ENCODE data around the gene AGAP1. TPM values are rescaled to one million over a fixed set of nuclear protein-coding genes. Genes with fewer than 3 reads are reported as not detected.

The AGAP1 gene
- total and polyA plus RNA-seq, 4 donors = 2.0 to 8.5 (median 5.4) TPM

DNA sequence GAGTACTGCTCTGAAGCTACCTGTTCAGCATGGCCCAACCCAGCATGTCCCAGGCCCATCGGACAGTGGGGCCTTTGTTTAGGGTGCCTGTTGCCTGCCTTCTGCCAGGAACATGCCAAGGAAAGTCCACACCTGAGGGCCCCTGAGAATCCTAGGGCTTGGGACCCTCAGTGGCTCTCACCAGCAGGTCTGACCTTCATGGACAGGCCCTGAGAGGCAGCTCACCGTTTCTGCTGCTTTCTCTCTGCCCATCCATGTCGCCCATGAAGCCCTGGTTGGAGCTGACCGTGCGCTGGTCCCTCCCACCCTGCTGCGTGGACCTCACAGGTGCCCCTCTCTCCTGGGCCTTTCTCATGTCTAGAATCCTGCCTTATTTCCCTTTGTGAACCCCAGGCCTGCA lies 550.3 kb downstream of the AGAP1 start:
- Histone ChIP-seq H3K4me3 (ENCODE audit: low read depth in 1 of 3, low read length in 3 of 3) (no peak overlapping the region), H3K36me3 (ENCODE audit: control insufficient read depth in 4 of 4, insufficient read depth in 3 of 4, low read depth in 1 of 4, low read length in 3 of 4) (peaks cover 0 to 8% (median 4%) of the 10 kb centered on the region in 4 donors), H3K9ac (ENCODE audit: low read depth in 1 of 2, low read length in 2 of 2) (no peak overlapping the region), H3K27ac (ENCODE audit: low read depth in 1 of 2, low read length in 2 of 2) (no peak overlapping the region), H3K9me3 (ENCODE audit: control insufficient read depth in 4 of 4, low read length in 3 of 4) (no peaks in the 10 kb centered on the region), H3K4me1 (ENCODE audit: control insufficient read depth in 4 of 4, insufficient read depth in 4 of 4, low read length in 3 of 4) (peaks cover 0 to 3% (median 1%) of the 10 kb centered on the region in 4 donors), H3K27me3 (ENCODE audit: control insufficient read depth in 4 of 4, insufficient read depth in 4 of 4, low read length in 3 of 4) (no peaks in the 10 kb centered on the region)
- 92% methylated on average over 6 of the region's 6 CpGs for WGBS
- TF ChIP-seq, protein P1, sequence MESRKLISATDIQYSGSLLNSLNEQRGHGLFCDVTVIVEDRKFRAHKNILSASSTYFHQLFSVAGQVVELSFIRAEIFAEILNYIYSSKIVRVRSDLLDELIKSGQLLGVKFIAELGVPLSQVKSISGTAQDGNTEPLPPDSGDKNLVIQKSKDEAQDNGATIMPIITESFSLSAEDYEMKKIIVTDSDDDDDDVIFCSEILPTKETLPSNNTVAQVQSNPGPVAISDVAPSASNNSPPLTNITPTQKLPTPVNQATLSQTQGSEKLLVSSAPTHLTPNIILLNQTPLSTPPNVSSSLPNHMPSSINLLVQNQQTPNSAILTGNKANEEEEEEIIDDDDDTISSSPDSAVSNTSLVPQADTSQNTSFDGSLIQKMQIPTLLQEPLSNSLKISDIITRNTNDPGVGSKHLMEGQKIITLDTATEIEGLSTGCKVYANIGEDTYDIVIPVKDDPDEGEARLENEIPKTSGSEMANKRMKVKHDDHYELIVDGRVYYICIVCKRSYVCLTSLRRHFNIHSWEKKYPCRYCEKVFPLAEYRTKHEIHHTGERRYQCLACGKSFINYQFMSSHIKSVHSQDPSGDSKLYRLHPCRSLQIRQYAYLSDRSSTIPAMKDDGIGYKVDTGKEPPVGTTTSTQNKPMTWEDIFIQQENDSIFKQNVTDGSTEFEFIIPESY (IDR thresholded peaks at IDR 0.05) = no peak
- TF ChIP-seq NR2F2 (IDR thresholded peaks at IDR 0.05) (no peak), GABPA (IDR thresholded peaks at IDR 0.05 in 1 of 2, conservative IDR thresholded peaks at IDR 0.05 in 1 of 2) (no peak), FOXA1 (IDR thresholded peaks at IDR 0.05) (no peak), HNF4A (conservative IDR thresholded peaks at IDR 0.05) (no peak), YY1 (IDR thresholded peaks at IDR 0.05) (no peak), SP1 (IDR thresholded peaks at IDR 0.05) (no peak), RAD21 (IDR thresholded peaks at IDR 0.05) (no peak), HNF4G (IDR thresholded peaks at IDR 0.05) (no peak)
- TF ChIP-seq, protein P2, sequence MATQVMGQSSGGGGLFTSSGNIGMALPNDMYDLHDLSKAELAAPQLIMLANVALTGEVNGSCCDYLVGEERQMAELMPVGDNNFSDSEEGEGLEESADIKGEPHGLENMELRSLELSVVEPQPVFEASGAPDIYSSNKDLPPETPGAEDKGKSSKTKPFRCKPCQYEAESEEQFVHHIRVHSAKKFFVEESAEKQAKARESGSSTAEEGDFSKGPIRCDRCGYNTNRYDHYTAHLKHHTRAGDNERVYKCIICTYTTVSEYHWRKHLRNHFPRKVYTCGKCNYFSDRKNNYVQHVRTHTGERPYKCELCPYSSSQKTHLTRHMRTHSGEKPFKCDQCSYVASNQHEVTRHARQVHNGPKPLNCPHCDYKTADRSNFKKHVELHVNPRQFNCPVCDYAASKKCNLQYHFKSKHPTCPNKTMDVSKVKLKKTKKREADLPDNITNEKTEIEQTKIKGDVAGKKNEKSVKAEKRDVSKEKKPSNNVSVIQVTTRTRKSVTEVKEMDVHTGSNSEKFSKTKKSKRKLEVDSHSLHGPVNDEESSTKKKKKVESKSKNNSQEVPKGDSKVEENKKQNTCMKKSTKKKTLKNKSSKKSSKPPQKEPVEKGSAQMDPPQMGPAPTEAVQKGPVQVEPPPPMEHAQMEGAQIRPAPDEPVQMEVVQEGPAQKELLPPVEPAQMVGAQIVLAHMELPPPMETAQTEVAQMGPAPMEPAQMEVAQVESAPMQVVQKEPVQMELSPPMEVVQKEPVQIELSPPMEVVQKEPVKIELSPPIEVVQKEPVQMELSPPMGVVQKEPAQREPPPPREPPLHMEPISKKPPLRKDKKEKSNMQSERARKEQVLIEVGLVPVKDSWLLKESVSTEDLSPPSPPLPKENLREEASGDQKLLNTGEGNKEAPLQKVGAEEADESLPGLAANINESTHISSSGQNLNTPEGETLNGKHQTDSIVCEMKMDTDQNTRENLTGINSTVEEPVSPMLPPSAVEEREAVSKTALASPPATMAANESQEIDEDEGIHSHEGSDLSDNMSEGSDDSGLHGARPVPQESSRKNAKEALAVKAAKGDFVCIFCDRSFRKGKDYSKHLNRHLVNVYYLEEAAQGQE (IDR thresholded peaks at IDR 0.05) = no peak
- TF ChIP-seq, protein P3, sequence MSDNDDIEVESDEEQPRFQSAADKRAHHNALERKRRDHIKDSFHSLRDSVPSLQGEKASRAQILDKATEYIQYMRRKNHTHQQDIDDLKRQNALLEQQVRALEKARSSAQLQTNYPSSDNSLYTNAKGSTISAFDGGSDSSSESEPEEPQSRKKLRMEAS (IDR thresholded peaks at IDR 0.05) = no peak
- TF ChIP-seq, protein P4, sequence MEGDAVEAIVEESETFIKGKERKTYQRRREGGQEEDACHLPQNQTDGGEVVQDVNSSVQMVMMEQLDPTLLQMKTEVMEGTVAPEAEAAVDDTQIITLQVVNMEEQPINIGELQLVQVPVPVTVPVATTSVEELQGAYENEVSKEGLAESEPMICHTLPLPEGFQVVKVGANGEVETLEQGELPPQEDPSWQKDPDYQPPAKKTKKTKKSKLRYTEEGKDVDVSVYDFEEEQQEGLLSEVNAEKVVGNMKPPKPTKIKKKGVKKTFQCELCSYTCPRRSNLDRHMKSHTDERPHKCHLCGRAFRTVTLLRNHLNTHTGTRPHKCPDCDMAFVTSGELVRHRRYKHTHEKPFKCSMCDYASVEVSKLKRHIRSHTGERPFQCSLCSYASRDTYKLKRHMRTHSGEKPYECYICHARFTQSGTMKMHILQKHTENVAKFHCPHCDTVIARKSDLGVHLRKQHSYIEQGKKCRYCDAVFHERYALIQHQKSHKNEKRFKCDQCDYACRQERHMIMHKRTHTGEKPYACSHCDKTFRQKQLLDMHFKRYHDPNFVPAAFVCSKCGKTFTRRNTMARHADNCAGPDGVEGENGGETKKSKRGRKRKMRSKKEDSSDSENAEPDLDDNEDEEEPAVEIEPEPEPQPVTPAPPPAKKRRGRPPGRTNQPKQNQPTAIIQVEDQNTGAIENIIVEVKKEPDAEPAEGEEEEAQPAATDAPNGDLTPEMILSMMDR (IDR thresholded peaks at IDR 0.05; ENCODE audit: low read depth, low read length, missing input control) = no peak
- TF ChIP-seq, protein P5, sequence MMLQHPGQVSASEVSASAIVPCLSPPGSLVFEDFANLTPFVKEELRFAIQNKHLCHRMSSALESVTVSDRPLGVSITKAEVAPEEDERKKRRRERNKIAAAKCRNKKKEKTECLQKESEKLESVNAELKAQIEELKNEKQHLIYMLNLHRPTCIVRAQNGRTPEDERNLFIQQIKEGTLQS (IDR thresholded peaks at IDR 0.05) = no peak
- no peak for DNase-seq (ENCODE audit: low spot score)

Data from liver (tissue), 9 donors.